ENCODE measurements around the gene ZNF497.

DNA sequence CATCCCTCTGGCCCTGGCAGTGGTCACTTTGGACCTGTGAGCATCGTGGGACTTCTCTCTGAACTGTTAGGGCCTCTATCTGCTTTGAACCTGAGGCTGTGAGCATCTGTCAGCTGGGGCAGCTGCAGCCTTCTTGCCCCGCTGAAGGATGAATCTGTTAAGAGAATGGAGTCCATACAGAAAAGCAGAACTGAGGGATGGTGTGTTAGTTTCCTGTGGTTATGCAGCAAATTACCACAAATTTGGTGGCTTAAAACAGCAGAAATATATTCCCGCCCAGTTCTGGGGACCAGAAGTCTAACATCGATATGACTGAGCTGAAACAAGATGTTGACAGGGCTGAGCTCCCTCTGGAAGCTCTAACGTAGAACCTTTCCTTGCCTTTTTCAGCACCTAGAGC, 1.6 kb upstream of the ZNF497 start:
- TF ChIP-seq, protein P1, sequence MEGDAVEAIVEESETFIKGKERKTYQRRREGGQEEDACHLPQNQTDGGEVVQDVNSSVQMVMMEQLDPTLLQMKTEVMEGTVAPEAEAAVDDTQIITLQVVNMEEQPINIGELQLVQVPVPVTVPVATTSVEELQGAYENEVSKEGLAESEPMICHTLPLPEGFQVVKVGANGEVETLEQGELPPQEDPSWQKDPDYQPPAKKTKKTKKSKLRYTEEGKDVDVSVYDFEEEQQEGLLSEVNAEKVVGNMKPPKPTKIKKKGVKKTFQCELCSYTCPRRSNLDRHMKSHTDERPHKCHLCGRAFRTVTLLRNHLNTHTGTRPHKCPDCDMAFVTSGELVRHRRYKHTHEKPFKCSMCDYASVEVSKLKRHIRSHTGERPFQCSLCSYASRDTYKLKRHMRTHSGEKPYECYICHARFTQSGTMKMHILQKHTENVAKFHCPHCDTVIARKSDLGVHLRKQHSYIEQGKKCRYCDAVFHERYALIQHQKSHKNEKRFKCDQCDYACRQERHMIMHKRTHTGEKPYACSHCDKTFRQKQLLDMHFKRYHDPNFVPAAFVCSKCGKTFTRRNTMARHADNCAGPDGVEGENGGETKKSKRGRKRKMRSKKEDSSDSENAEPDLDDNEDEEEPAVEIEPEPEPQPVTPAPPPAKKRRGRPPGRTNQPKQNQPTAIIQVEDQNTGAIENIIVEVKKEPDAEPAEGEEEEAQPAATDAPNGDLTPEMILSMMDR (IDR thresholded peaks at IDR 0.05; ENCODE audit: low read depth, low read length, missing input control), result no peak
- no peak for TF ChIP-seq TAF1 (conservative IDR thresholded peaks at IDR 0.05)
- no peak for TF ChIP-seq RAD21 (IDR thresholded peaks at IDR 0.05)
- TF ChIP-seq YY1 (IDR thresholded peaks at IDR 0.05), result no peak

All from liver (tissue), 3 donors.